ENCODE data around the gene NUP43. TPM values are rescaled to one million over a fixed set of nuclear protein-coding genes. Genes with fewer than 3 reads are reported as not detected.

Gene NUP43
- polyA plus RNA-seq, 1 donor from 2014 or later, result 26.9 TPM

GRCh38 chr6:149779644-149779963 lies 33.3 kb upstream of the NUP43 start:
- Histone ChIP-seq H2AFZ (ENCODE audit: low read depth, low read length) (no peak overlapping the region), H3K4me3 (ENCODE audit: low read length) (no peak overlapping the region), H3K9me2 (ENCODE audit: insufficient read depth, low read length) (no peaks in the 10 kb centered on the region), H3K79me2 (replicated peaks; ENCODE audit: insufficient read depth, low read length) (no peaks in the 10 kb centered on the region), H3K27ac (ENCODE audit: low read length) (no peak overlapping the region), H3K4me2 (ENCODE audit: low read length) (no peak overlapping the region), H4K20me1 (ENCODE audit: insufficient read depth) (no peaks in the 10 kb centered on the region), H3K9me3 (ENCODE audit: low read length) (no peaks in the 10 kb centered on the region), H3K9ac (ENCODE audit: low read length) (no peak overlapping the region), H3K27me3 (ENCODE audit: insufficient read depth, low read depth, low read length) (no peaks in the 10 kb centered on the region), H3K36me3 (ENCODE audit: insufficient read depth, low read length) (no peaks in the 10 kb centered on the region), H3F3A (ENCODE audit: insufficient read depth, low read length, poor library complexity, severe bottlenecking) (no peaks in the 10 kb centered on the region)
- no peak for TF ChIP-seq POLR2AphosphoS5 (IDR thresholded peaks at IDR 0.05)
- no peak for TF ChIP-seq EZH2 (IDR thresholded peaks at IDR 0.05; ENCODE audit: borderline replicate concordance, insufficient read depth, low read length, poor library complexity, severe bottlenecking)
- TF ChIP-seq, protein P1, sequence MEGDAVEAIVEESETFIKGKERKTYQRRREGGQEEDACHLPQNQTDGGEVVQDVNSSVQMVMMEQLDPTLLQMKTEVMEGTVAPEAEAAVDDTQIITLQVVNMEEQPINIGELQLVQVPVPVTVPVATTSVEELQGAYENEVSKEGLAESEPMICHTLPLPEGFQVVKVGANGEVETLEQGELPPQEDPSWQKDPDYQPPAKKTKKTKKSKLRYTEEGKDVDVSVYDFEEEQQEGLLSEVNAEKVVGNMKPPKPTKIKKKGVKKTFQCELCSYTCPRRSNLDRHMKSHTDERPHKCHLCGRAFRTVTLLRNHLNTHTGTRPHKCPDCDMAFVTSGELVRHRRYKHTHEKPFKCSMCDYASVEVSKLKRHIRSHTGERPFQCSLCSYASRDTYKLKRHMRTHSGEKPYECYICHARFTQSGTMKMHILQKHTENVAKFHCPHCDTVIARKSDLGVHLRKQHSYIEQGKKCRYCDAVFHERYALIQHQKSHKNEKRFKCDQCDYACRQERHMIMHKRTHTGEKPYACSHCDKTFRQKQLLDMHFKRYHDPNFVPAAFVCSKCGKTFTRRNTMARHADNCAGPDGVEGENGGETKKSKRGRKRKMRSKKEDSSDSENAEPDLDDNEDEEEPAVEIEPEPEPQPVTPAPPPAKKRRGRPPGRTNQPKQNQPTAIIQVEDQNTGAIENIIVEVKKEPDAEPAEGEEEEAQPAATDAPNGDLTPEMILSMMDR (IDR thresholded peaks at IDR 0.05; ENCODE audit: poor library complexity, severe bottlenecking), result no peak
- no peak for TF ChIP-seq MXI1 (conservative IDR thresholded peaks at IDR 0.05; ENCODE audit: poor library complexity, severe bottlenecking)
- no peak for TF ChIP-seq RAD21 (conservative IDR thresholded peaks at IDR 0.05)
- TF ChIP-seq TAF1 (IDR thresholded peaks at IDR 0.05; ENCODE audit: low read depth), result no peak
- TF ChIP-seq EP300 (conservative IDR thresholded peaks at IDR 0.05; ENCODE audit: poor library complexity, severe bottlenecking), result no peak
- TF ChIP-seq SMC3 (conservative IDR thresholded peaks at IDR 0.05; ENCODE audit: poor library complexity), result no peak
- TF ChIP-seq, protein P2, sequence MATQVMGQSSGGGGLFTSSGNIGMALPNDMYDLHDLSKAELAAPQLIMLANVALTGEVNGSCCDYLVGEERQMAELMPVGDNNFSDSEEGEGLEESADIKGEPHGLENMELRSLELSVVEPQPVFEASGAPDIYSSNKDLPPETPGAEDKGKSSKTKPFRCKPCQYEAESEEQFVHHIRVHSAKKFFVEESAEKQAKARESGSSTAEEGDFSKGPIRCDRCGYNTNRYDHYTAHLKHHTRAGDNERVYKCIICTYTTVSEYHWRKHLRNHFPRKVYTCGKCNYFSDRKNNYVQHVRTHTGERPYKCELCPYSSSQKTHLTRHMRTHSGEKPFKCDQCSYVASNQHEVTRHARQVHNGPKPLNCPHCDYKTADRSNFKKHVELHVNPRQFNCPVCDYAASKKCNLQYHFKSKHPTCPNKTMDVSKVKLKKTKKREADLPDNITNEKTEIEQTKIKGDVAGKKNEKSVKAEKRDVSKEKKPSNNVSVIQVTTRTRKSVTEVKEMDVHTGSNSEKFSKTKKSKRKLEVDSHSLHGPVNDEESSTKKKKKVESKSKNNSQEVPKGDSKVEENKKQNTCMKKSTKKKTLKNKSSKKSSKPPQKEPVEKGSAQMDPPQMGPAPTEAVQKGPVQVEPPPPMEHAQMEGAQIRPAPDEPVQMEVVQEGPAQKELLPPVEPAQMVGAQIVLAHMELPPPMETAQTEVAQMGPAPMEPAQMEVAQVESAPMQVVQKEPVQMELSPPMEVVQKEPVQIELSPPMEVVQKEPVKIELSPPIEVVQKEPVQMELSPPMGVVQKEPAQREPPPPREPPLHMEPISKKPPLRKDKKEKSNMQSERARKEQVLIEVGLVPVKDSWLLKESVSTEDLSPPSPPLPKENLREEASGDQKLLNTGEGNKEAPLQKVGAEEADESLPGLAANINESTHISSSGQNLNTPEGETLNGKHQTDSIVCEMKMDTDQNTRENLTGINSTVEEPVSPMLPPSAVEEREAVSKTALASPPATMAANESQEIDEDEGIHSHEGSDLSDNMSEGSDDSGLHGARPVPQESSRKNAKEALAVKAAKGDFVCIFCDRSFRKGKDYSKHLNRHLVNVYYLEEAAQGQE (IDR thresholded peaks at IDR 0.05; ENCODE audit: borderline replicate concordance), result no peak

DNA sequence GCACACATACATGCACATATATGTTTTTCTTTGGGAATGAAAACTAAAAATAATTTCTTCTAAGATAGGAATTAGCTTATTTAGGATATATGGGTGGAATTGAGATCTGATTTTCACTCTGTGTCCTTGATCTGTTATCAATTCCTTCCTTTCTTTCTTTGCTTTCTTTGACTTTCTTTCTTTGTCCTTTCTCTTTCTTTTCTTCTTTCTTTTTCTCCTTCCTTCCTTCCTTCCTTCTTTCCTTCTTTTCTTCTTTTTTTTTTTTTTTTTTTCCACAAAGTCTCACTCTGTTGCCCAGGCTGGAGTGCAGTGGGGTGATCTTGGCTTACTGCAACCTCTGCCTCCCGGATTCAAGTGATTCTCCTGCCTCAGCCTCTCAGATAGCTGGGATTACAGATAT lies 31.3 kb upstream of the NUP43 start:
- Histone ChIP-seq H3K36me3 (ENCODE audit: insufficient read depth, low read length) (no peaks in the 10 kb centered on the region), H3K9me2 (ENCODE audit: insufficient read depth, low read length) (no peaks in the 10 kb centered on the region)

More for the DNA sequence above, 31.3 kb upstream of the NUP43 start:
- Histone ChIP-seq H3K9me3 (ENCODE audit: low read length) (no peaks in the 10 kb centered on the region), H3K27ac (ENCODE audit: low read length) (no peak overlapping the region), H2AFZ (ENCODE audit: low read depth, low read length) (no peak overlapping the region), H3K4me3 (ENCODE audit: low read length) (no peak overlapping the region), H3K4me2 (ENCODE audit: low read length) (no peak overlapping the region), H3K27me3 (ENCODE audit: insufficient read depth, low read depth, low read length) (no peaks in the 10 kb centered on the region), H3F3A (ENCODE audit: insufficient read depth, low read length, poor library complexity, severe bottlenecking) (no peaks in the 10 kb centered on the region), H4K20me1 (ENCODE audit: insufficient read depth) (no peaks in the 10 kb centered on the region), H3K9ac (ENCODE audit: low read length) (no peak overlapping the region), H3K79me2 (replicated peaks; ENCODE audit: insufficient read depth, low read length) (no peaks in the 10 kb centered on the region)
- no peak for TF ChIP-seq TAF1 (IDR thresholded peaks at IDR 0.05; ENCODE audit: low read depth)
- no peak for TF ChIP-seq MXI1 (conservative IDR thresholded peaks at IDR 0.05; ENCODE audit: poor library complexity, severe bottlenecking)
- TF ChIP-seq, protein P2 (IDR thresholded peaks at IDR 0.05; ENCODE audit: borderline replicate concordance), result no peak
- TF ChIP-seq RAD21 (conservative IDR thresholded peaks at IDR 0.05), result no peak
- TF ChIP-seq EZH2 (IDR thresholded peaks at IDR 0.05; ENCODE audit: borderline replicate concordance, insufficient read depth, low read length, poor library complexity, severe bottlenecking), result no peak
- no peak for TF ChIP-seq POLR2AphosphoS5 (IDR thresholded peaks at IDR 0.05)
- TF ChIP-seq SMC3 (conservative IDR thresholded peaks at IDR 0.05; ENCODE audit: poor library complexity), result no peak
- TF ChIP-seq, protein P1 (IDR thresholded peaks at IDR 0.05; ENCODE audit: poor library complexity, severe bottlenecking), result no peak
- TF ChIP-seq EP300 (conservative IDR thresholded peaks at IDR 0.05; ENCODE audit: poor library complexity, severe bottlenecking), result no peak
